ENCODE measurements around the gene TET2. TPM values are rescaled to one million over a fixed set of nuclear protein-coding genes. Genes with fewer than 3 reads are reported as not detected.

Gene TET2
- total RNA-seq, 2 donors from 2014 or later = 12.0 to 15.5 TPM

- no peak overlapping the region for H3K9ac ChIP-seq (ENCODE audit: extremely low read depth, low read length, poor library complexity, severe bottlenecking)
- no peaks in the 10 kb centered on the region for H3K27me3 ChIP-seq (ENCODE audit: control insufficient read depth, insufficient read depth, low read length, poor library complexity, severe bottlenecking)
- Mint-ChIP-seq H3K36me3 (ENCODE audit: low read depth) (peaks cover 50% of the 10 kb centered on the region), H3K27ac (no peak overlapping the region), H3K9me3 (no peaks in the 10 kb centered on the region), H3K27me3 (ENCODE audit: insufficient read depth) (no peaks in the 10 kb centered on the region), H3K4me1 (no peaks in the 10 kb centered on the region), H3K4me3 (no peak overlapping the region)
- no peaks in the 10 kb centered on the region for H3K4me1 ChIP-seq (ENCODE audit: control insufficient read depth, insufficient read depth, low read length)
- H3K9me3 ChIP-seq (ENCODE audit: control insufficient read depth, low read length) = no peaks in the 10 kb centered on the region
- H3K36me3 ChIP-seq (ENCODE audit: control insufficient read depth, insufficient read depth, low read length) = peaks cover 65% of the 10 kb centered on the region
- DNase-seq = no peak
- no peak for TF ChIP-seq CTCF (conservative IDR thresholded peaks at IDR 0.05)
- WGBS, 2 experiments (ENCODE audit: insufficient coverage in 1 of 2, insufficient read length in 1 of 2) = 100% methylated on average over 1 of the region's 2 CpGs; no CpG with 5 or more reads in 1 of the 2 experiments
- no peak overlapping the region for H3K27ac ChIP-seq (ENCODE audit: low read depth, low read length)
- H3K4me3 ChIP-seq (ENCODE audit: low read length) = no peak overlapping the region
Measured at GRCh38 chr4:105274090-105274489, 127.4 kb downstream of the TET2 start.

DNA sequence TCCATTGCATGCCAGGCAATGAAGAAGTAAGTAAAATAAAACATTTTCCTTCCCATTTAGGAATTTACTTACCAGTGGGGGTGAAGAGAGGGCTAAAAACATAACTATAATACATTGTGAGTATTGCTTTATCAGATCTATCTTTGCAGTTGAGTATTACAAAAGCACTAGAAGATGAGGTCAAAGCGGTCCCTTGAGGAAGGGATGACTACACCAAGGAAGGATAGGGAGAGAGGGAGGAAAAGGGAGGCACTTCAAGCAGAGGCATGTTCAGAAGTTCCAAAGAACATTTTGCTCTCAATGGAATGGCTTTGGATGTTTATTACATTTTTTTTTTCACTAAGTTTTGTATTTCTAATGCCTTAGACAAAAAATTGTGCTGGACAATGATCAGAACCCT is 127.8 kb downstream of the TET2 start:
- Histone ChIP-seq H3K27ac (ENCODE audit: low read depth, low read length) (no peak overlapping the region), H3K9me3 (ENCODE audit: control insufficient read depth, low read length) (no peaks in the 10 kb centered on the region), H3K4me1 (ENCODE audit: control insufficient read depth, insufficient read depth, low read length) (no peaks in the 10 kb centered on the region), H3K27me3 (ENCODE audit: control insufficient read depth, insufficient read depth, low read length, poor library complexity, severe bottlenecking) (no peaks in the 10 kb centered on the region), H3K9ac (ENCODE audit: extremely low read depth, low read length, poor library complexity, severe bottlenecking) (no peak overlapping the region), H3K4me3 (ENCODE audit: low read length) (no peak overlapping the region), H3K36me3 (ENCODE audit: control insufficient read depth, insufficient read depth, low read length) (peaks cover 63% of the 10 kb centered on the region)
- Mint-ChIP-seq H3K4me1 (no peaks in the 10 kb centered on the region), H3K4me3 (no peak overlapping the region), H3K27me3 (ENCODE audit: insufficient read depth) (no peaks in the 10 kb centered on the region), H3K36me3 (ENCODE audit: low read depth) (peaks cover 46% of the 10 kb centered on the region), H3K27ac (no peak overlapping the region), H3K9me3 (no peaks in the 10 kb centered on the region)
- TF ChIP-seq CTCF (conservative IDR thresholded peaks at IDR 0.05) = no peak
- 83 to 98% methylated on average over 1 of the region's 1 CpG for WGBS, 2 experiments (ENCODE audit: insufficient coverage in 1 of 2, insufficient read length in 1 of 2)
- no peak for DNase-seq

- H3K27ac Mint-ChIP-seq = no peak overlapping the region
- DNase-seq = no peak
- 95 to 98% methylated on average over 5 to 7 of the region's 9 CpGs for WGBS, 2 experiments (ENCODE audit: insufficient coverage in 1 of 2, insufficient read length in 1 of 2)
- H3K4me3 Mint-ChIP-seq = no peak overlapping the region
- peaks cover 33% of the 10 kb centered on the region for H3K36me3 Mint-ChIP-seq (ENCODE audit: low read depth)
- no peaks in the 10 kb centered on the region for H3K27me3 Mint-ChIP-seq (ENCODE audit: insufficient read depth)
- no peaks in the 10 kb centered on the region for H3K9me3 Mint-ChIP-seq
- H3K27me3 ChIP-seq (ENCODE audit: control insufficient read depth, insufficient read depth, low read length, poor library complexity, severe bottlenecking) = no peaks in the 10 kb centered on the region
- H3K27ac ChIP-seq (ENCODE audit: low read depth, low read length) = no peak overlapping the region
- no peak overlapping the region for H3K4me3 ChIP-seq (ENCODE audit: low read length)
- no peaks in the 10 kb centered on the region for H3K4me1 ChIP-seq (ENCODE audit: control insufficient read depth, insufficient read depth, low read length)
- no peak for TF ChIP-seq CTCF (conservative IDR thresholded peaks at IDR 0.05)
- H3K9ac ChIP-seq (ENCODE audit: extremely low read depth, low read length, poor library complexity, severe bottlenecking) = no peak overlapping the region
- no peaks in the 10 kb centered on the region for H3K4me1 Mint-ChIP-seq
- no peaks in the 10 kb centered on the region for H3K9me3 ChIP-seq (ENCODE audit: control insufficient read depth, low read length)
- H3K36me3 ChIP-seq (ENCODE audit: control insufficient read depth, insufficient read depth, low read length) = peaks cover 48% of the 10 kb centered on the region
Measured at GRCh38 chr4:105276361-105277104, 129.9 kb downstream of the TET2 start.

Data from endodermal cell (in vitro differentiated cells).